HG03565 (cell line): Measurements from ENCODE around the gene COG5.

Experiments
- ATAC-seq: cut with Tn5 transposase; IDR thresholded peaks from one replicate; pipeline ENCODE4 v1.9.1; 2021; ENCODE audit warnings: mild to moderate bottlenecking, moderate library complexity; ENCODE audit not compliant: unreplicated experiment

COG5 gene

GRCh38 chr7:107344286-107344685 lies 219.4 kb downstream of the COG5 start:
- ATAC-seq = no peak

GRCh38 chr7:107338080-107338479 lies 225.6 kb downstream of the COG5 start:
- ATAC-seq = no peak

GRCh38 chr7:107332488-107333269 lies 231.0 kb downstream of the COG5 start:
- peak; percentile 59 for ATAC-seq

GRCh38 chr7:107330478-107330877 lies 233.2 kb downstream of the COG5 start:
- ATAC-seq = no peak

GRCh38 chr7:107327986-107328569 lies 235.6 kb downstream of the COG5 start:
- no peak for ATAC-seq

- no peak for ATAC-seq
These were observed 237.7 kb downstream of the COG5 start for GRCh38 chr7:107326061-107326460.

GRCh38 chr7:107322015-107322414 lies 241.7 kb downstream of the COG5 start:
- no peak for ATAC-seq

- no peak for ATAC-seq
These were observed 242.1 kb downstream of the COG5 start for GRCh38 chr7:107321611-107322010.

- ATAC-seq = no peak
These were observed 243.9 kb downstream of the COG5 start for GRCh38 chr7:107319724-107320228.

GRCh38 chr7:107318523-107319160 lies 245.1 kb downstream of the COG5 start:
- no peak for ATAC-seq

GRCh38 chr7:107315716-107316220 lies 248.0 kb downstream of the COG5 start:
- no peak for ATAC-seq

GRCh38 chr7:107313355-107313754 lies 250.4 kb downstream of the COG5 start:
- no peak for ATAC-seq

- no peak for ATAC-seq
These were observed 251.3 kb downstream of the COG5 start for GRCh38 chr7:107312418-107312817.

GRCh38 chr7:107309296-107309695 lies 254.4 kb downstream of the COG5 start:
- no peak for ATAC-seq

- ATAC-seq = no peak
These were observed 259.1 kb downstream of the COG5 start for GRCh38 chr7:107304636-107305035.

- no peak for ATAC-seq
These were observed 259.7 kb downstream of the COG5 start for GRCh38 chr7:107304063-107304462.

- ATAC-seq = no peak
These were observed 261.4 kb downstream of the COG5 start for GRCh38 chr7:107302250-107302847.

- no peak for ATAC-seq
These were observed 269.5 kb downstream of the COG5 start for GRCh38 chr7:107294182-107294581.

GRCh38 chr7:107292591-107292990 lies 271.1 kb downstream of the COG5 start:
- no peak for ATAC-seq

GRCh38 chr7:107291434-107291833 lies 272.3 kb downstream of the COG5 start:
- no peak for ATAC-seq
